Thyroid gland (tissue), 4 donors: ENCODE measurements around the gene LGALS9C.
"Not testable (repeated sequence)": the region's sequence is repeated elsewhere in the genome, so short reads cannot be mapped to it uniquely, and the experiment has no call there.

Source experiments
- POLR2A ChIP-seq, 2 donors: fragments of 450-650 bp; IDR thresholded peaks; one replicate each; pipeline ENCODE4 v1.6.1; 2017; ENCODE audit warnings: antibody characterized with exemption in 2 of 2, mild to moderate bottlenecking in 2 of 2, moderate library complexity in 1 of 2
- TF ChIP-seq, protein P1 (sequence below), 6 experiments: fragments of 200-600 bp in 3 of 6; fragments of 450-650 bp in 3 of 6; sonication (generic) in 3 of 6; IDR thresholded peaks; one replicate each; pipeline ENCODE4 v1.5.1; 2016 to 2019; ENCODE audit warnings: antibody characterized with exemption in 6 of 6, mild to moderate bottlenecking in 2 of 6, inconsistent platforms in 1 of 6, moderate library complexity in 1 of 6

DNA sequence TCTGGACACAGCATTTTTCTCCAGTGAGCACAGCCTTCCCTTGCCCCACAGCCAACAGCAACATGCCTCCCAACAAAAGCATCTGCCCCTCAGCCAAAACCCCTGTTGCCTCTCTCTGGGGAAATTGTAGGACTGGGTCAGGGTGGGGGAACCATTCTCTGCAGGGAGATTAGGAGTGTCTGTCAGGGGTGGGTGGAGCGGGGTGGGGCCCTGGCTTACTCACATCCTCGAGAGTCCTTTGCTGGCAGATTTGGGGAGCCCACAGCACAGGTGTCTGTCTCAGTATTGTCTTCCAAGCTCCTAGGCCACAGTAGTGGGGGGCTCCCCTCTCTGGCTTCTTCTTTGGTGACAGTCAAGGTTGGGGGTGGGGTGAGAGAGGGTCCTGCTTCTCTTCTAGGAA lies 28.3 kb upstream of the LGALS9C start:
- TF ChIP-seq, protein P1, sequence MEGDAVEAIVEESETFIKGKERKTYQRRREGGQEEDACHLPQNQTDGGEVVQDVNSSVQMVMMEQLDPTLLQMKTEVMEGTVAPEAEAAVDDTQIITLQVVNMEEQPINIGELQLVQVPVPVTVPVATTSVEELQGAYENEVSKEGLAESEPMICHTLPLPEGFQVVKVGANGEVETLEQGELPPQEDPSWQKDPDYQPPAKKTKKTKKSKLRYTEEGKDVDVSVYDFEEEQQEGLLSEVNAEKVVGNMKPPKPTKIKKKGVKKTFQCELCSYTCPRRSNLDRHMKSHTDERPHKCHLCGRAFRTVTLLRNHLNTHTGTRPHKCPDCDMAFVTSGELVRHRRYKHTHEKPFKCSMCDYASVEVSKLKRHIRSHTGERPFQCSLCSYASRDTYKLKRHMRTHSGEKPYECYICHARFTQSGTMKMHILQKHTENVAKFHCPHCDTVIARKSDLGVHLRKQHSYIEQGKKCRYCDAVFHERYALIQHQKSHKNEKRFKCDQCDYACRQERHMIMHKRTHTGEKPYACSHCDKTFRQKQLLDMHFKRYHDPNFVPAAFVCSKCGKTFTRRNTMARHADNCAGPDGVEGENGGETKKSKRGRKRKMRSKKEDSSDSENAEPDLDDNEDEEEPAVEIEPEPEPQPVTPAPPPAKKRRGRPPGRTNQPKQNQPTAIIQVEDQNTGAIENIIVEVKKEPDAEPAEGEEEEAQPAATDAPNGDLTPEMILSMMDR (IDR thresholded peaks at IDR 0.05): not testable (repeated sequence)
- not testable (repeated sequence) for TF ChIP-seq POLR2A (IDR thresholded peaks at IDR 0.05)
